NCI-H146 treated with DMSO at 0.1 percent for 48 hours (cell line): ENCODE measurements around the gene ZNF283.
A peak's percentile ranks its signal among the peaks of the same experiment; 100 is the strongest.
"Not testable (repeated sequence)": the region's sequence is repeated elsewhere in the genome, so short reads cannot be mapped to it uniquely, and the experiment has no call there.

ENCODE experiments used
- DNase-seq: peaks from one replicate; lab custom pipeline; 2025; ENCODE audit not compliant: unreplicated experiment; lab: John Stamatoyannopoulos, UW

ZNF283 gene

GRCh38 chr19:43799502-43800142 lies 27.5 kb upstream of the ZNF283 start:
- peak; percentile 66 for DNase-seq

- DNase-seq, result no peak
Observed at GRCh38 chr19:43802216-43802951, 24.7 kb upstream of the ZNF283 start, which contains the start of gene LYPD5. Gene LYPD5 (minus strand): TSS chr19:43802447. CDS start chr19:43802380, 67 bp downstream.

- no peak for DNase-seq
Observed at GRCh38 chr19:43804432-43804831, 22.7 kb upstream of the ZNF283 start.

- not testable (repeated sequence) for DNase-seq
Observed at GRCh38 chr19:43806401-43806800, 20.7 kb upstream of the ZNF283 start.

- no peak for DNase-seq
Observed at GRCh38 chr19:43806848-43807247, 20.3 kb upstream of the ZNF283 start.

GRCh38 chr19:43807651-43808050 lies 19.5 kb upstream of the ZNF283 start:
- DNase-seq, result no peak

- peak; percentile 39 for DNase-seq
Observed at GRCh38 chr19:43809762-43810696, 17.1 kb upstream of the ZNF283 start.

- DNase-seq, result no peak
Observed at GRCh38 chr19:43811837-43812236, 15.3 kb upstream of the ZNF283 start.

- no peak for DNase-seq
Observed at GRCh38 chr19:43812259-43812658, 14.9 kb upstream of the ZNF283 start.

GRCh38 chr19:43812688-43813087 lies 14.4 kb upstream of the ZNF283 start:
- DNase-seq, result no peak

GRCh38 chr19:43814663-43815352 lies 12.3 kb upstream of the ZNF283 start:
- DNase-seq, result no peak

- DNase-seq, result not testable (repeated sequence)
Observed at GRCh38 chr19:43817454-43817853, 9.7 kb upstream of the ZNF283 start.

GRCh38 chr19:43818500-43818899 lies 8.6 kb upstream of the ZNF283 start:
- DNase-seq, result no peak

GRCh38 chr19:43820098-43820883 lies 6.8 kb upstream of the ZNF283 start:
- DNase-seq, result no peak

- no peak for DNase-seq
Observed at GRCh38 chr19:43820884-43821215, 6.3 kb upstream of the ZNF283 start.

- not testable (repeated sequence) for DNase-seq
Observed at GRCh38 chr19:43823856-43824255, 3.3 kb upstream of the ZNF283 start.

- DNase-seq, result peak; percentile 21
Observed at GRCh38 chr19:43824572-43824971, 2.5 kb upstream of the ZNF283 start.

- DNase-seq, result no peak
Observed at GRCh38 chr19:43839139-43839538, 12.0 kb downstream of the ZNF283 start.

GRCh38 chr19:43842007-43842406 lies 14.9 kb downstream of the ZNF283 start:
- no peak for DNase-seq

- DNase-seq, result no peak
Observed at GRCh38 chr19:43847246-43847645, 20.1 kb downstream of the ZNF283 start.
